ENCODE data around the gene WNT7A. TPM values are rescaled to one million over a fixed set of nuclear protein-coding genes. Genes with fewer than 3 reads are reported as not detected.

Gene WNT7A
- polyA plus RNA-seq, 1 donor from 2014 or later, result 0.23 TPM

DNA sequence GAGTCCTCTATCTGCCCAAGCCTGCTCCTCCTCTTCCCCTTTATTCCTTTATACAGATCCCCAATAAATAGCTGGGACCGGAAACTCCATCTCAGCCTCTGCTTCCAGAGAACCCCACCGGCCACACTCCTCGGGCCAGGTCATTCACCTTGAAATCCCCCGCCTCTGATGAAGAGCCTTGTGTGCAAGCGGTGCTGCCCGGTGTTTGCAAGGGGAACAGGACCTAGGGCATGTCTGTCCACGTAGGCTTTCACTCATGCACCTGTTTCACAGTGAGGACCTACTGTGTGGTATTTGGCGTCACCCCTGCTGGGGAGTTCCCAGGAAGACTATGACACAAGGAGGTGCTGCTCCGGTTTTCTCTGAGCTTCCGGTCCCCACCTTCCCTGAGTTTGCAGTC is 54.0 kb downstream of the WNT7A start:
- H3K4me1 Mint-ChIP-seq, result no peaks in the 10 kb centered on the region
- H3K27me3 Mint-ChIP-seq, result peaks cover 15% of the 10 kb centered on the region
- peaks cover 0 to 10% (median 0%) of the 10 kb centered on the region in 3 donors for H3K9me3 Mint-ChIP-seq
- H3K27ac Mint-ChIP-seq, result no peak overlapping the region
- no peak overlapping the region for H3K4me3 Mint-ChIP-seq
- H3K36me3 Mint-ChIP-seq, result no peaks in the 10 kb centered on the region

DNA sequence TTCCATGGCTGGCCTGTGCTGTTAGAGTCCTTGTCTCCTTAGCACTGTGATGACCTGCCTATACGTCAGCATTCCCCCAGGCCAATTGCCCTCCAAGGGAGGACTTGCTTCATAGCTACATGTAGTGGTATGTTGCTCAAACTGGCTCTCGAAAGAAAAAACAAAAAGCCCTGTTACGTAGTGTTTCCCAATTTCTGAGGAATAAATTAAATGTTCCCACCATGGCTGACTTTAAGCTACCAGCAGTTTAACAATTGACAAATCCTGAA is 54.6 kb downstream of the WNT7A start:
- H3K27me3 Mint-ChIP-seq, result peaks cover 15% of the 10 kb centered on the region
- peaks cover 0 to 10% (median 0%) of the 10 kb centered on the region in 3 donors for H3K9me3 Mint-ChIP-seq
- H3K36me3 Mint-ChIP-seq, result no peaks in the 10 kb centered on the region
- no peaks in the 10 kb centered on the region for H3K4me1 Mint-ChIP-seq
- H3K4me3 Mint-ChIP-seq, result no peak overlapping the region
- H3K27ac Mint-ChIP-seq, result no peak overlapping the region

DNA sequence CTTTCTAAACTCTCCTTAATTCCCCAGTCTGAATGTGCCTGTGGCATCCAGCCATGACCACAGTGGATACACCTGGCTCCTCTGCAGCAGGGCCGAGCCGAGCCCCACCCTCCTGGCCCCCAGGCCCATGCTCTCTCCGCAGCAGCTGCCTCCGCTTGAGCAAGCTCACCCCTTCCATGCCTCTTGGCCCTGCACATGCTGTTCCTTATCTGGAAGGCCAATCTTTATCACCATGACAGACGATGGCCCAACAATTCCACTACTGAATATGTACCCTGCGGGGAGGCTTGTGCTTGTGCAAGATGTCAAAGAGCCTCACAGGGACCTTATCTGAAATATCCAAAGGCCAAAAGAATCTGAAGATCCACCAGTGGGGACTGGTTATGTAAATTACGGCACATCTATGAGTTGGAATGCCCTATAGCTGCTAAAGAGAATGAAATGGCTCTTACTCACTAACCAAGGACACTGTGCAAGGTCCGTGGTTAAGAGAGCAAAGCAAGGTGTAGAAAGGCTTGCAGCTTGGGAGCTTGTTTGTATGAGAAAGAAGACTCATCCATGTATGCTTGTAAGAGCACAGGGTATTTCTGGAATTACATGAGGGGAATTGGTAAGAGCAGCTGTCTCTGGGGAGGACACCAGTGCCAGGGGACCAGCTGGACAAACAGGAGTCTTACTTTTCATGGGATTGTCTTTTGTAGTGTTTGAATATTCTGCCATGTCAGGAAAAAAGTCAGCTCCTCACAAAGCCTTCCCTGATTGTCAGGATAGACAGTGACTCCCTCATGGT is 55.2 kb downstream of the WNT7A start:
- Mint-ChIP-seq H3K27ac (no peak overlapping the region), H3K27me3 (peaks cover 16% of the 10 kb centered on the region)

DNA sequence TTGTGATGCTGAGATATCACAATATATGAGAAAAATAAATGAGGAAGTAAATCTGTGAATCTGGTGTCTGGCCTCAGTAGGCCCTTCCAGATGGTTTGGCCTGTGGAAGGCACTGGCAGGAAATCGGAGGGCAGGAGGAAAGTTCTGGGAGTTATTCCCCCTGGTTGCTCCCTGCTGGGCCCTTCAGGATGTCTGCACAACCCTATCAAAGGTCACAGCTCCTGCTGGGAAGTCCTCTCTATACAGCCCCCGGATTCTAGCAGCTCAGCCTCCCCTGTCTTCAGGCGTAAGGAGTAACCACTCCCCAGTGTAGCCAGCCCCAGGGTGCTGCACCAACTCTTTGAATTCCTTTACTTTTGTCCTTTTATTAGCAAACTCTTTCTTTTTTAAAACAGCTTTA is 56.2 kb downstream of the WNT7A start:
- H3K9me3 Mint-ChIP-seq, result peaks cover 0 to 10% (median 2%) of the 10 kb centered on the region in 3 donors
- H3K27ac Mint-ChIP-seq, result no peak overlapping the region
- peaks cover 16% of the 10 kb centered on the region for H3K27me3 Mint-ChIP-seq
- no peaks in the 10 kb centered on the region for H3K36me3 Mint-ChIP-seq
- H3K4me3 Mint-ChIP-seq, result no peak overlapping the region
- H3K4me1 Mint-ChIP-seq, result no peaks in the 10 kb centered on the region

More for the DNA sequence above, 55.2 kb downstream of the WNT7A start:
- Mint-ChIP-seq H3K4me1 (no peaks in the 10 kb centered on the region), H3K36me3 (no peaks in the 10 kb centered on the region), H3K4me3 (peak overlapping the region in 1 of 4 donors; percentile 32), H3K9me3 (peaks cover 0 to 10% (median 2%) of the 10 kb centered on the region in 3 donors)

DNA sequence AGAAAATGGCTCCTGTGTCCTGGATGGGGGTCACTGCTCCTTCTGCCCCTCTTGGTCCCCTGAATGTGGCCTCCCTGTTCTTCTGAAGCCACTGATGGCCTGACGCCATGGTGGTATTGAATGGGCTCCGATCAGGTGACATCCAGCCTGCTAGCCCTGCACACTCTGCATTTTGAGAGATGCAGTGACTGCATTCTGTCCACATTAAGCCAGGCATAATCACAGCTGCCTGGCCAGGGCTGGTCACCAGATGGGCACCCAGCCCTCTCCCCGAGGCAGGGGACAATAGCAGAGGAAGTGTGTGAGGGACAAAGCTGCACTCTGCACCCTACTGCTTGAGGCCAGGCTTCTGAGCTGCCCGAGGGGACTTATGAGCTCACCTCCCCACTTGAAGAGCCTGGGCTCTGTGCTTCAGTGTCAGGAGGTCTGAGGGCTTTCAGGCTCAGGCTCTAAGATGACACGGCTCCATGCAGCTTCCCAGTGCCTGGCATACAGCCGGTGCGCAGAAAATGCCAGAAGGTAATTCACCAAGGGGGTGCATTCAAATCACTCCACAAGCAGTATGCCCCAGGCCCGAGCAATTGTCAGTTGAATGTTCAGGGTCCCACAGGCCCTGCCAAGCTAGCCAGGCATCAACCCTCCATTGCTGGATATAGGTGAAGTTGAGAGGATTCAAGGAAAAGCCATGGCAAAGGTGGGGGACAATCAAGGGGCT is 56.8 kb downstream of the WNT7A start:
- Mint-ChIP-seq H3K4me3 (no peak overlapping the region), H3K27me3 (peaks cover 16% of the 10 kb centered on the region), H3K9me3 (peaks cover 0 to 10% (median 2%) of the 10 kb centered on the region in 3 donors), H3K4me1 (no peaks in the 10 kb centered on the region), H3K27ac (no peak overlapping the region), H3K36me3 (no peaks in the 10 kb centered on the region)

DNA sequence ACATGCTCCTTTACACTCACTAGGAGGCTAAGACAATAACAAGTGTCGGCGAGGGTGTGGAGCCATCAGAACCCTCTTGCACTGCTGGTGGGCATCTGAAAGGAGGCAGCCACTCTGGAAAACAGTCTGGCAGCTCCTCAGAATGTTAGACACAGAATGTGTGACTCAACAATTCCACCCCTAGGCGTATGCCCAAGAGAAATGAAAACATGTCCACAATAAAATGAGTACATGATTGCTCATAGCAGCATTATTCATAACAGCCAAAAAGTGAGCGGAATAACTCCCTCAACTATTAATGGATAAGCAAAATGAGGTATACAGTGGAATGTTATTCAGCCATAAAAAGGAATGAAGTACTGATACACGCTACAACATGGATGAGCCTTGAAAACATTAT is 57.8 kb downstream of the WNT7A start:
- H3K27me3 Mint-ChIP-seq, result peaks cover 16% of the 10 kb centered on the region
- no peak overlapping the region for H3K27ac Mint-ChIP-seq
- H3K4me3 Mint-ChIP-seq, result no peak overlapping the region
- H3K9me3 Mint-ChIP-seq, result peaks cover 0 to 10% (median 3%) of the 10 kb centered on the region in 3 donors
- H3K36me3 Mint-ChIP-seq, result no peaks in the 10 kb centered on the region
- no peaks in the 10 kb centered on the region for H3K4me1 Mint-ChIP-seq

DNA sequence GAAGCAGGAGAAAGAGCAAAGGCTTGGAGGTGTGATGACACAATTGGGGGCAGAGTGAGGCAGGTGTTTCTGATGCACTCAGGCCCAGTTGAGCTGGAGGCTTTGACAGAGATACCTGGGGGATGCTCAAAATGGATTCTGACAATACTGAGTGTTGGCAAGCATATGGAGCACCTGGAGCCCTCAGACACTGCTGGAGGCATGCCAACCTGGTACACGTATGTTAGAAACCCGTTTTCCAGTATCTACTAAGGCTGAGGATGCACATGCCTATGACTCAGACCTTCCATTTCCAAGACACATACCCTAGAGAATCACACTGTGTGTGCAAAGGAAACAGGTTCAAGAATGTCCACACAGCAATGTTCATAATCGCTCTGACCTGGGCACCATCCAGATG is 58.7 kb downstream of the WNT7A start:
- H3K4me1 Mint-ChIP-seq, result no peaks in the 10 kb centered on the region
- H3K27me3 Mint-ChIP-seq, result peaks cover 13% of the 10 kb centered on the region
- H3K27ac Mint-ChIP-seq, result no peak overlapping the region
- H3K9me3 Mint-ChIP-seq, result peaks cover 0 to 14% (median 9%) of the 10 kb centered on the region in 3 donors
- H3K4me3 Mint-ChIP-seq, result no peak overlapping the region
- H3K36me3 Mint-ChIP-seq, result no peaks in the 10 kb centered on the region

DNA sequence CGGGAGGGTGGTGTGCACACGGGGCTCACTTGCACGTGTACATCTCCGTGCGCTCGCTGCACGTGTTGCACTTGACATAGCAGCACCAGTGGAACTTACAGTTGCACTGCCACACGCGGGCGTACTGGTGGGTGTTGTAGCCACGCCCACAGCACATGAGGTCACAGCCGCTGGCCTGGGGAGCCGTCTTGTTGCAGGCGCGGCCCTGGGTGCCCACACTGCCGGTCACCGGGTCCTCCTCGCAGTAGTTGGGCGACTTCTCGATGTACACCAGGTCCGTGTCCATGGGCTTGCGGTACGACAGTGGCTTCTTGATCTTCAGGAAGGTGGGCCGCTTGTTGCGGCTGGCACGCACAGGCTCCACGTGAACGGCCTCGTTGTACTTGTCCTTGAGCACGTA is 61.0 kb downstream of the WNT7A start:
- no peak overlapping the region for H3K27ac Mint-ChIP-seq
- H3K4me3 Mint-ChIP-seq, result no peak overlapping the region
- no peaks in the 10 kb centered on the region for H3K4me1 Mint-ChIP-seq
- H3K36me3 Mint-ChIP-seq, result no peaks in the 10 kb centered on the region
- peaks cover 6 to 17% (median 15%) of the 10 kb centered on the region in 3 donors for H3K9me3 Mint-ChIP-seq
- H3K27me3 Mint-ChIP-seq, result peaks cover 6% of the 10 kb centered on the region

DNA sequence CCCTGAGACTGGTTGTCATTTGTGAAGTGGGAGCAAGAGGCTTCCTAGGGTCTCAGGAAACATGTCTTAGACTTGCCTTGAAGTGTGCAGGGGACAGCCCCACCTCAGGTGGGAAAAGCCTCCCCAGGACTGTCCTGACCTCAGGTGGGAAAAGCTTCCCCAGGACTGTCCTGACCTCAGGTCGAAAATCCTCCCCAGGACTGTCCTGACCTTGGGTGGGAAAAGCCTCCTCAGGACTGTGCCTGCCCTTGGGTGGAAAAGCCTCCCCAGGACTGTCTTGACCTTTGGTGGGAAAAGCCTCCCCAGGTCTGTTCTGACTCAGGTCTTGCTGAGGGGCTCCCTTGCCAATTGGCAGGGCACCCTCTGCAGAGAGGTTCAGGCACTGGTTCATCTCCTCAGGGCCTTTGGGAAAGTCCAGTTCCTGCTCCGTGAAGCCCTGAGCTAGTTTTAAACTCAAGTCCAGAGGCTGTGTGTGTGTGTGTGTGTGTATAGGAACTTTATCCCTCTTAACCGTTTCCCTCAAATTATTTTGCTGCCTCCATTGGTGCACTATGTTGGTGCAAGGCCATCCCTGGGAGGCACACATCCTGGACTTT is 64.7 kb downstream of the WNT7A start:
- Mint-ChIP-seq H3K36me3 (no peaks in the 10 kb centered on the region), H3K4me3 (no peak overlapping the region), H3K4me1 (no peaks in the 10 kb centered on the region), H3K9me3 (peaks cover 6 to 22% (median 7%) of the 10 kb centered on the region in 3 donors), H3K27ac (no peak overlapping the region), H3K27me3 (peaks cover 3% of the 10 kb centered on the region)

DNA sequence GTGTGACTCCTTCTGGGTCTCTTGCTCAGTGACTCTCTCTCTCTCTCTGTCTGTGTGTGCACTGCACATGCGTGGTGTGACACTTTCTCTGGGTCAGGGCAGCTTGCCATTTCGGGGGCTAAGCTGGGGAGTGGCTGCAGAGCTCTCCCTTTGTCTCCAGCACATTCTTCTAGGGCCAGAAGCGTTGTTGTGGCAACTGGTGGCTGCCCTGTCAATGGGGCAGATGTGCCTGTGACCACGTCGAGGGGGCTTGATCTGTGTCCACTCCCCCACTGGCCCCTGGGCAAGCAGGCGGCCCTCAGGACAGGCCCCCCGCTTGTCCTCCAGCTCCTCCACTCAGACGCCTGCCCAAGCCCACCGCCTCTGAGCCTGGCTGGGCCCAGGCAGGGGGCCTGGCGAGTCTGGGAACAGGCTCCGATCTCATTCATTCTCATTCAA is 67.8 kb downstream of the WNT7A start:
- Mint-ChIP-seq H3K4me1 (no peaks in the 10 kb centered on the region), H3K9me3 (peaks cover 7 to 21% (median 10%) of the 10 kb centered on the region in 3 donors), H3K36me3 (no peaks in the 10 kb centered on the region)

DNA sequence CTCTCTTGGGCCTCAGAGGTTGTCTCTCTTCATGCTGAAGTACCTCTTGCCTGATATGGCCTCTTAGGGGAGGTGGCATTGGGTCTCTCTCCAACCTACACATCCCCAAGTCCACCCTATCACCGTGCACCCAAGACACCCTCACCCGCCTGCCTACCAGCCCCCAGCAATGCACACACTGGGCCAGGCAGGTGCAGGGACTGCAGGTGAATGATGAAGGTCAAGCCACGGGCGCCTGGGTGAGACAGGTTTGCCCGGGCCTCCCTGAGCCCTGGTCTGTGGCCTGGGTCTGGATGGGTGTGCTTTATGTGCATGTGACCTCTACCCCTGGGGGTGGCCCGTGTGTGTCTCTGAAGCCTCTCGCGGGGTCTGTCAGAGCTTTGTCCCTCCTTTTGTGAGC is 68.3 kb downstream of the WNT7A start:
- Mint-ChIP-seq H3K9me3 (peaks cover 5 to 22% (median 14%) of the 10 kb centered on the region in 3 donors), H3K27ac (no peak overlapping the region), H3K4me3 (no peak overlapping the region), H3K4me1 (no peaks in the 10 kb centered on the region), H3K36me3 (no peaks in the 10 kb centered on the region), H3K27me3 (peaks cover 5% of the 10 kb centered on the region)

More for the DNA sequence above, 67.8 kb downstream of the WNT7A start:
- H3K27ac Mint-ChIP-seq, result no peak overlapping the region
- H3K4me3 Mint-ChIP-seq, result no peak overlapping the region
- H3K27me3 Mint-ChIP-seq, result peaks cover 5% of the 10 kb centered on the region

DNA sequence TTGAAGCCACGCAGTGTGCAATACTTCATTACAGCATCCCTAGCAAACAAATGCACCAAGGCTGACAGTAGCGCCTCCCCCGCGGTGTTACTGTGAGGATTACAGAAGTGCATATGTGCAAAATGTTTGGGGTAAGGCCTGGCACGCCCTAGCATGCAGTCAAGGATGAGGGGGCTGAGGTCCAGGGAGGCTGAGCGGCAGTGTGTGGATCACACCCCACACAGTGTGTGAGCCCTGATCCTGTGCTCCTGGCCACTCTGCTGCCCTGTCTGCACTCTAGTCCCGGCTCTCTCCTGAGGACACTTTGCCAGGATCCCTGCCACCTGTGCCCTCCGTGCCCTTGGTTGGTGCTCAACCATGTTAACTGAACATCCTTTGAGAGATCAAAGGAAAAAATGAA is 71.3 kb downstream of the WNT7A start:
- H3K4me3 Mint-ChIP-seq, result no peak overlapping the region
- H3K36me3 Mint-ChIP-seq, result no peaks in the 10 kb centered on the region
- no peaks in the 10 kb centered on the region for H3K4me1 Mint-ChIP-seq
- H3K27ac Mint-ChIP-seq, result no peak overlapping the region
- H3K27me3 Mint-ChIP-seq, result peaks cover 5% of the 10 kb centered on the region
- H3K9me3 Mint-ChIP-seq, result peaks cover 1 to 17% (median 13%) of the 10 kb centered on the region in 3 donors

DNA sequence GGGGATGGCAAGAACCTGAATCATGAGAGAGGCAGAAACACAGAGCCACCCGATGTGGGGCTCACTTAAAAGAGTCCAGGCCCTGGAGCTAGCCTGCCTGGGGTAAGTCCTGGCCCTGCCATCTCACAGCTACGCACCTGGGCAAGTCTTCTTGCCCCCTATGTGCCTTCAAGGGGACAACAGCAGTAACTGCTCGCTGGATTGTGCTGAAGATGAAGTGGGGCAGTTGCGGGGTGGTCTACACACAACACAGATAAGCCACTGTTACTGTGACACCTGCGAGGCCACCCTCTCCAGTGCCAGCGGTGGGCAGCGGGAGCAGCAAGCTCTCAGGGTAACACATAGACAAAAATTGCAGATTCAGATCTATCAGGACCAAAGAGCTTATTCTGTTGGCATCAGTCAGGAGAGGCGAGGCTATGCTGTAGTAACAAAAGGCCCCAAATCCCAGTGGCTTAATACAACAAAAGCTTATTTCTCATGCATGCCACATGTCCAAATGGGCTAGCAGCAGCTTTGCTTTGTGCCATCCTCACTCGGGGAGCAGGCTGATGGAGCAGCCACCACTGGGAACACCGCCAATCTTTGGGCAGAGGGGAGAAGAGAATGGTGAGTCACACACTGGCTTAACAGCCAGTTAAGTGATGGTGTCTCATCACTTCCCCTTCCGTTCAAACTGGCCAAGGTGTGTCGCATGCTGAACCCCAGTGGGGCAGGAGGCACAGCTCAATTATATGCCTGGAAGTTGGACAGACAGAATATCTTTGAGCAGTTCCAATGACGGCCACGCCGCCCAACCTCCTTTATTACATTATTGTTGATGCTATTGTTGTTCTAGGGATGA is 78.3 kb downstream of the WNT7A start:
- H3K4me3 Mint-ChIP-seq, result no peak overlapping the region
- H3K36me3 Mint-ChIP-seq, result peaks cover 1% of the 10 kb centered on the region
- peaks cover 0 to 10% (median 9%) of the 10 kb centered on the region in 3 donors for H3K9me3 Mint-ChIP-seq
- H3K4me1 Mint-ChIP-seq, result no peaks in the 10 kb centered on the region
- H3K27me3 Mint-ChIP-seq, result peaks cover 4% of the 10 kb centered on the region
- no peak overlapping the region for H3K27ac Mint-ChIP-seq

DNA sequence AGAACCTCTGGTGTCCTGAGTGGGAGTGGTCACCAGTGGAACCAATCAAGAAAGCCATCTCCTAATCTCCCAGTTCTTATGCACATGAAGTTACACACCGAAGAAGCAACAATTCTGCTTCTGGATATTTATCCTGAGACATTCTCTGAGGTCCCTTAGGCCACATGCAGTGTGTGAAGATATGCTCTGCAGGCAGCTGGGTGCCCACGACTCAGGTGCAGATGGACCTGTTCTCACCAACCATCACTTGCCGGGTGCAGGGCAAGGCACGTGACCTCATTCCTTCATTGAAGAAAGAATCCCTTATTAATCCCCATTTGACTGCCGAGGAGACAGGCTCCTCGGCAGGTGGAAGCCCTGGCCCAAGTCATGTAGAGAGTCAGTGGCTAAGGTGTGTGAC is 79.8 kb downstream of the WNT7A start:
- H3K27ac Mint-ChIP-seq, result no peak overlapping the region
- peaks cover 0 to 6% (median 0%) of the 10 kb centered on the region in 3 donors for H3K9me3 Mint-ChIP-seq
- no peak overlapping the region for H3K4me3 Mint-ChIP-seq
- H3K36me3 Mint-ChIP-seq, result peaks cover 1% of the 10 kb centered on the region
- H3K4me1 Mint-ChIP-seq, result no peaks in the 10 kb centered on the region
- H3K27me3 Mint-ChIP-seq, result peaks cover 4% of the 10 kb centered on the region

DNA sequence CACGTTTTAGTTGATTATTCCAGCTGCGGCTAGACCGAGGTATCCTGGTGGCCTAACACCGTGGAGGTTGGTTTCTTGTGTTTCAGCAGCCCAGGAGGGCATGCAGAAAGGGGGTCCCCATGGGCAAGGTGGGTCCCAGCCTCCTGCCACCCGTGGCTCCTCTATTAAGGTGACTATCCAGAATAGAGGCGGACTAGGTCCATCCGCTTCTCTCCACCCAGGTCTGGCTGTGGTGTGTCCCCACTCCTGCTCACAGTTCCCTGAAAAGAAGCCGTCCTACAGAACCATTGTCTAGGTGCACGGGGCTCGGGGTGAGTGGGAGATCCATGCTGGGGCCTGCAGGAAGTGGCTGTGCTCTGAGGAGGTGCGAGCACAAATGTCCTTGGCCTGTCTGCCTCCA is 81.5 kb downstream of the WNT7A start:
- peaks cover 0 to 6% (median 0%) of the 10 kb centered on the region in 3 donors for H3K9me3 Mint-ChIP-seq
- no peaks in the 10 kb centered on the region for H3K4me1 Mint-ChIP-seq
- H3K27me3 Mint-ChIP-seq, result peaks cover 4% of the 10 kb centered on the region
- H3K27ac Mint-ChIP-seq, result no peak overlapping the region
- H3K4me3 Mint-ChIP-seq, result no peak overlapping the region
- peaks cover 1% of the 10 kb centered on the region for H3K36me3 Mint-ChIP-seq

All from IgD-negative memory B cell (primary cell).